NCI-H2107 treated with DMSO at 0.1 percent for 48 hours (cell line): ENCODE results near the gene ASPG.

Experiments used
- DNase-seq: peaks from one replicate; lab custom pipeline; 2025; ENCODE audit not compliant: unreplicated experiment; lab: John Stamatoyannopoulos, UW

ASPG gene

DNA sequence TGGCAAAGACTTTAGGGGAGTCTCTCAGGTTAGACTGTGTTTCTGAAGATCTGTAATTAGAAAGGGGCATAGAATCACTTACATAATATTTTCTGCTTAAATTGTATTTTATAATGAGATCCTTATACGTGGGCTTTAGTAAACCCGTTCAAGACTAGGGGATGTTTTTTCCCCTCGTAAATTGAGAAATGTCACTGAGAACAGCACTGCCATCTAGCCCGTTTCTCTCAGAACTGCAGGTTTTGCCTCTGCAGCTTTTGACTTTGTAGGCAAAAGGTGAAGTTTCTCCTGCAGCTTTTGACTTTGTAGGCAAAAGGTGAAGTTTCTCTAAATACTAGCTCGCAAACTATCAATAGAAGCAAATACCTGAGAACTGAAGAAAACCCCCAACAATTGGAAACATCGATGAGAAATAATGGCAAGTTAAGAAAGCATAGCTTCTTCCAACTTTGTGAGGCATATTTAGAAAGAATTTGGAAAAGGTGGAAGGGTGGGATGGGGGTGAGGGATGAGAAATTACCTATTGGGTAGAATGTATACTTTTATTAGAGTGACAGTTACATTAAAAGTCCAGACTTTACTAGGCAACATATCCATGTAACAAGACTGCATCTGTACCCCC, 9.9 kb upstream of the ASPG start:
- DNase-seq, result no peak

DNA sequence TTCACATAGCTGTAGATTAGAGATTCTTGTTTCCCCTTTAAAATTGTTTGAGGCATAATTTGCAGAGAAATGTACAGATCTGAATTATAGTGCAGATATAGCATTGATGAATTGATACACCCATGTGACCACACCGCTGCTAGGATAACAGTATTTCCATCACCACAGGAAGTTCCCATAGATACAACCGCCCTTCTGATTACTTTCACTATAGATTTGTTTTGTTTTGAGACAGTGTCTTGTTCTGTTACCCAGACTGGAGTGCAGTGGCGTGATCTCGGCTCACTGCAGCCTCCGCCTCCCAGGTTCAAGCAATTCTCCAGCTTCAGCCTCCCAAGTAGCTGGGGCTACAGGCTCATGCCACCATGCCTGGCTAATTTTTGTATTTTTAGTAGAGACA, 8.8 kb upstream of the ASPG start:
- DNase-seq, result no peak

DNA sequence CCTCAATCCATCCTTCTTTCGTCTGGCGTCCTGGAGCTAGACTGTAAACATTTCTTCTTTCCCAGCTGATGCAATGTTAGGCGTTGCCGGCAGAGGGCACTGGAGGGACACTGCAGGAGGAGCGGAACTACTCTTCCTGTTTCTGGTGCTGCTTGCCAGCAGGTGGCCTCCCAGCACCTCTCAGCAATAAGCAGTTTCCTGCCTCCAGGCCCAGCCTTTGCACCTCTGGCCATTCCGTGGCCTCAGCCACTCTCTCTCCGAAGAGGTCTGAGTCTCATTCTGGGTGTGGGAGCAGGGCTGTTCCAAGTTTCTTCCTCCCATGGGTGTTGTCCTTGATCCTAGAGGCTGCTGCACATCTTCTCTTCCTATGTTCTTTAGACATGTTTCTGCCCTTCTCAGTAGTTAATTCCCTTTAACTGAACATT, 7.5 kb upstream of the ASPG start:
- peak; percentile 92 for DNase-seq

DNA sequence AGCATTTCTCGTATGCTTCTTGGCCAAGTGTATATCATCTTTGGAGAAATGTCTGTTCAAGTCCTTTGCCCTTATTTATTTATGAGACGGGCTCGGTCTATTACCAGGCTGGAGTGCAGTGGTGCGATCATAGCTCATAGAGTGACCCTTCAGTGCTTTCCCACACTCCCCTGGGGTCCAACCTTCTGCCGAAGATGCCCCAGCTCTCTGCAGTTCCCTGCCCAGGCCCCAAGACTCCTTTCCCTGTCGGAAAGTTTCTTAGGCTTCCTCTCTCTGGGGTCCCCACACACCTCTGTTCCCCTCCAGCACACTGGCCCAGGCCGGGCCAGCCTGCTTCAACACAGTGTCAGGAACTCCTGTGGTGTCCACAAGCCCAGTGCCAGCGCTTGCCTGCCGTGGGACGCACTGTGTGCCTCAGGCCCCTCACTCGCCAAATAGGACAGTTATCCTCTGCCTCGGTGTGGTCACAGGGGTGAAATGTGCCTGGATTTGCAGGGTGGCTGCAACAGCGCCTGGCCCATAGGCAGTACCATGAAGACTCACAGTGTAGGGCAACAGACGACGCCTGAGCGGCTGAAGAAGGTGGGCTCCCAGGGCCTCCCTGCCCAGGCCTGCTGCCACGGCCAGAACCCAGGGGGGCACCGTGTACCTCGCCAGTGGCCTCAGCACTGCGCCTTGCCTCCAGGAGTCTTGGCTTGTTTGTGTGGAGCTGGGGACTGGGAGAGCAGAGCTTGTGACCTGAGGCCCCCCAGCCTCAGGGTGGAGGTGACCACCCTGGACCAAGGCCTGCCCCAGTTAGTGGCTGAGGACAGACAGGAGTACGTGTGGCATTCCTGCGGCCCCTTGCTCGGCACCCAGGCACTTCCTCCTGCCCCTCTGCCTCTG, 4.9 kb upstream of the ASPG start:
- DNase-seq, result no peak

GRCh38 chr14:104081261-104081835, 4.2 kb upstream of the ASPG start:
- no peak for DNase-seq

DNA sequence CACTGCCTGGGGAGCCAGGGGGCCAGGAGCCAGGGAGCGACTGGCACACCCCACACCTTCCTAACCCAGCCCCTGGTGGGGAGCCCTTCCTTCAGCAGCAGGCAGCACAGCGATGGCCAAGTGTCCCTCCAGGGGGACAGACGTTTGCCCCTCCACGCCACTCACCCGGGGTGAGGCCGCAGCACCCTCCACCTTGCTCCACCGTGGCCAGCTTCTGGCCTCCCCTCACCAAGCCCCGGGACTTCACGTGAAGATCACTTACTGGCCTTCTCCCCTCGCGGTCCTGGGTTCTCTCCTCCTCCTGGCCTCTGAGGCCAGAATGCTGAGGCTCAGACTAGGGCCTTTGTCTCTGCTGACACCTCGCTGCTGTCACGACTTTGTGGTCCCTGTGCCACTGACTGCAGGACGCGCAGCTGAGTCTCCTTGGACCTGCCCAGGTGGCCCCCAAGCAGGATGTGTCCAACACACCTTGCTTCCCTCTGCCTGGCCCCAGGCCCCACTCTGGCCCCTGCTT, 3.5 kb upstream of the ASPG start:
- no peak for DNase-seq

GRCh38 chr14:104082807-104083206, 2.7 kb upstream of the ASPG start:
- DNase-seq, result no peak

GRCh38 chr14:104084251-104085002, 1.1 kb upstream of the ASPG start:
- DNase-seq, result no peak

DNA sequence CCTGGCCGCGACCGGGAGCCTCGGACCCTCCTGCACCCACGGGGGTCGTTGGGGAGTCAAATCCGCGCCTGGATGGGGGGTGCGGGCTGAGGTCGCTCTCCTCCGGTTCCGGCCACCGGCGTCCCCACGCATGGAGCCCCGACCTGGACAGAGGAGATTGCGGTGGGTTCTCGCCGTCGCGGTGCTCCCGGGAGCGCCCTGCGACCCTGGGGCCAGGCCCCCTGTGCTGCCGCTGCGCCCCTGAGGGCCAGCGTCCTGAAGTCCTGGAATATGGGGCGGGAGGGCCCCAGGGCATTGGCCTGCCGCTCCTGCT, 345 bp downstream of the ASPG start:
- no peak for DNase-seq

- no peak for DNase-seq
Measured at GRCh38 chr14:104086210-104086660, 735 bp downstream of the ASPG start.

DNA sequence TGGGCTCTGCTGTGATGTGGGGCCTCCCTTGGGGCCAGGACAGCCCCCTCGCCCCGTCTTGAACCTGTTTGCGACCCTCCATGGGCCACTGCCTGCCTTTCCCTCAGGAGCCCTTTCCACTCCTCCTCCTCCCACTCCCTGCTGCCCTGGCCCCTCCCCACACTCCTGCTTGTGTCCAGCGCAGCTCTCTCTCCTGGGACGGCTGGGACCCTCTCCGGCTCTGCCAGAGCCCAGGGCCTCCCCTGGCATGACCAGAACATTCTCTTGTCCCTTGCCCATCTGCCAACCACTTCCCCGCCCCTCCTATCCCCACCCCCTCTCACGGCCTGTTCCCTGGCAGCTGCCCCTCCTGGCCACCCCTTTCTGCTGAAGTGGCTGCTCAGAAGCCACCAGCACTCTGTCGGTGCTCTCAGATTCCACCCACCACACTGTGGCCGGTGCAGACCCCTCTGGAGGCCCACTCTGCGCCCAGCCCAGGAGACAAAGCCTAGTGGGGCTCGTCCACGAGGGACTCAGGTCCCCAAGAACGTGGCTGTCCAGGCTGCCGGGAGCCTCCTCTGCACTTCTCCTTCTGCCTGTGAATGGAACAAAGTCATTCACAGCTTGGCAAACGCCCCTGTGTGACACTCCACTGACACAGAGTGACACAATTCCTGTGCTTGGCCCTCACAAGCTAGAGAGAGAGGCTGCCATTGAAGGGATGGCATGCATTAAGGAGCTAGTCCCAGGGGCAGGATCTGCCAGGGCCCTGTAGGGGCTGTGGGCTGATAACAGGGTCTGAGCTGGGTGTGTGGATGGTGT, 1.4 kb downstream of the ASPG start:
- DNase-seq, result no peak

DNA sequence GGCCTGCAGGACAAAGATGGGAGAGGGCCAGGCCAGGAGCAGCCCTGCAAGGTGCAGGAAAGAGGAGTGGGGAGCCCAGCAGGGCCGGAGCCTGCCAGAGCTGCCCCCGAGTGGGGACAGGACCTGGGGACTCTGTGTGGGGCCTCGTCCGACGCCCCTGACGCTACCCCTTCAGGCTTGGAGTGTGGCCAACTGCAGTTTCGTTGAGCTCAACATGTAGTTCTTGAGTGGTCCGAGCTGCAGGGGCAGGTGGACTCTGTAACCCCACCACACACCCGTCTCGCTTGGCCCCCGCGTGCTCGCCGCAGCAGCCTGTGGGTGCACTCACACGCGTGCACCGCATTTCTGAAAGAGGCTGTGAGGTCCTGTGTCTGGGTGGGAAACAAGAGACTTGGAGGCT, 2.0 kb downstream of the ASPG start:
- no peak for DNase-seq

DNA sequence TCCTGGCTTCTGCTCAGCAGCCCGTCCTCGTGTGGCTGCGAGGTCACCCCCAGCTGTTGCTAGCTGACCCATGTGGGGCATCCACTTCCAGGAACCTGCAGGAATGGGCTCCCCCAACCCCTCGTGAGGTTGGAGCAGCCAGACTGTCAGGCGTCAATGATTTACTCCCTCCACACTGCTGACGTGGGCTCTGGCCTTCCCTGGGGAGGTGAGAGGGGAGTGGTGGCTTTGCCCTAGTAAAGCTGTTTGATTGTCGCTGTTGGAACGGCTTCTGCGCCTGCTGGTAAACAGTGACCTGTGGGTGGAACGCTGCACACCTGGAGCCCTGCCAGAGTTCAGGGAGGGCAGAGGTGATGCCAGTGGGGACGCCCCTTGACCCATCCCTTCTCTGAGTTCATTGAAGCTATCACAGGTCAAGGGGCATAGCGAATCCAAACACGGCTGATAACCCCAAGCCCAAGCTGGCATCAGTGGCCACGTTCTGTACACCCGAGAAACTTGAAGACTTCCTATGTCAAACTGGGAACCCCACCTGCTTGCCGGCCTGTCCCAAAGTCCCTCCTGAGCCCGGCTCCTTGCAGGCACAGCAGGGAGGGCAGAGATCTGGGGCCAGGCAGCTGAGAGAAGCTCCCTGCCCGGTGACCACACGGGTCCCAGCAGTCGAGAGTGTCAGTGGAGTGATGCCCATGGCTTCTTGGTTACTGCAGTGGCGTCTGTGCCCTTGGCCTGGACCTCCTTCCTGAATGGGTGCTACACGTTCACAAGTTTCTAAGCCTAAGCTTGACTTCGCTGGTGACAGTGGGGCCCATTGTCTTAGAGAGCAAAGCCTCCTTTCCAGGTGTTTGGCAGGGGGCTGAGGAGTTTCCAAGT, 2.7 kb downstream of the ASPG start:
- no peak for DNase-seq

GRCh38 chr14:104090071-104090748, 4.7 kb downstream of the ASPG start:
- DNase-seq, result no peak

DNA sequence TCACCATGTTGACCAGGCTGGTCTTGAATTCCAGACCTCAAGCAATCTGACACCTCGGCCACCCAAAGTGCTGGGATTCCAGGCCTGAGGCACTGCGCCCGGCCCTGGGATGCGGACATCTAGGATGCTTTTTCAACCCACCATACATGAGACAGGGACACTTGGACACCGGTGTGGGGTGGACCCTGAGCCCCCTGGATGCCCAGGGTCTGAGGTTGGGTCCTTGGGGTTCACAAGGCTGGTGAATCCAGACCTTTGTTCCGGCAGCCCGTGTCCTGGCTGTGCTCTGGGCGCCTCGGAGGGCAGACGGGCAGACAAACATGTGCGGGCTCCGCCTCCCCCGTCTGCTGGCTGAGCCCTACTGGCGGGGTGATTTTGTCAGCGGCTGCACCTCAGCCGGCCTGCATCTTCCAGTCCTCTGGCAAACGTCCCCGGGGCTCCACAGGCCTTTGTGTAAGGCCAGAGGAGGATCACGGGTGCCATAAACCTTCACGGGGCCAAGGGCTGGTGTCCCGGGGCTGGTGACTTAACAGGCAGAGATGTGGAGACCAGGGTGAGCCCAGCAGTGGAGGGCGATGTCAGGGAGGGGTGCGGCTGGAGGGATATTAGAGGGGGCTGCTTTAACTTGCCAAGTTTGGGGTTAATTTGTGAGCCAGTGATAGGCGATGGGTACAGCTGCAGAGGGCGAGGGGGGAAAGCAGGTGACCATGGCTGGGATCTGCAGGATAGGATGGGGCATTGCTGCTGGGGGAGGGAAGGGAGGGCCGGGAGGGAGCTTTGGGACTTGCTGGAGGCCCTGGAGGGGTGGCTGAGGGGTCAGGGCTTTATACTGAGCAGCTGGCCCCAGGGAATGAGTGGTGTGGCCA, 5.8 kb downstream of the ASPG start:
- DNase-seq, result no peak

GRCh38 chr14:104091927-104092771, 6.6 kb downstream of the ASPG start:
- no peak for DNase-seq

DNA sequence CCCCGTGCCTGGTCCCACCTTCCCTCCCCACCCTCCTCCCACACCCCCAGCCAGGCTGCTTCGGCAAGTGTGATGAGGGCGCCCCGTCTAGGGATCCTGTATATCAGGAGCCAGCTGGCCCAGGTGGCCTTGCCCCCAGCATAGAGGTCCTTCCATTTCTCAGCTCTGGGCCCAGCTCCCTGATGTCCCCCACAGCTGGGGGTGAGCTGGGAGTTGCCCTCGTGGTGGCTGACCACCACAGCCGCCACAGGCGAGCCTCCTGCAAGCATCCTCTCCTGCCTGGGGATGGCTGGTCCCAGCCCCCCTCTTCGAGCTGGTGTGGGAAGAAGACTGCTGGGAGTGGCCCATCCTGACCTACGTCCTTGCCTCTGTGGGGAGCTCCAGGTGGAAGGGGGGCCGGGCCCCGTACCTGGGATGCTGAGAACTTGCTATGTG, 7.4 kb downstream of the ASPG start:
- no peak for DNase-seq
